Fibroblast of skin of left biceps (primary cell): Measurements from ENCODE around the gene TMPRSS6.

ENCODE experiments used
- DNase-seq, 2 experiments: peaks; one replicate each; pipeline ENCODE4 v3.0.0-alpha.2; 2013; ENCODE audit warnings: low read depth in 2 of 2

The TMPRSS6 gene

GRCh38 chr22:37051391-37052385, 57.8 kb downstream of the TMPRSS6 start, which contains the start of gene KCTD17:
TSS of gene KCTD17 (plus strand) at chr22:37051742. CDS start at chr22:37051761, 19 bp downstream.
- peak; percentile 18 to 31 for DNase-seq

- DNase-seq, result no peak
These were observed 58.6 kb downstream of the TMPRSS6 start for GRCh38 chr22:37050913-37051312.

- DNase-seq, result no peak
These were observed 60.3 kb downstream of the TMPRSS6 start for GRCh38 chr22:37049224-37049623.

- DNase-seq, result no peak
These were observed 61.4 kb downstream of the TMPRSS6 start for GRCh38 chr22:37048133-37048532.

GRCh38 chr22:37047006-37047405, 62.5 kb downstream of the TMPRSS6 start:
- DNase-seq, result no peak

- no peak for DNase-seq
These were observed 62.9 kb downstream of the TMPRSS6 start for GRCh38 chr22:37046589-37046988.

- peak; percentile 22 to 38 for DNase-seq
These were observed 63.6 kb downstream of the TMPRSS6 start for GRCh38 chr22:37045958-37046357.

- no peak for DNase-seq
These were observed 64.6 kb downstream of the TMPRSS6 start for GRCh38 chr22:37044634-37045625.

- DNase-seq, result no peak
These were observed 65.5 kb downstream of the TMPRSS6 start for GRCh38 chr22:37043828-37044538.

GRCh38 chr22:37043209-37043827, 66.2 kb downstream of the TMPRSS6 start:
- DNase-seq, result no peak

GRCh38 chr22:37039466-37039865, 70.0 kb downstream of the TMPRSS6 start:
- no peak for DNase-seq

GRCh38 chr22:37037669-37038068, 71.8 kb downstream of the TMPRSS6 start:
- DNase-seq, result no peak

- DNase-seq, result no peak
These were observed 72.7 kb downstream of the TMPRSS6 start for GRCh38 chr22:37036655-37037377.

- no peak for DNase-seq
These were observed 75.7 kb downstream of the TMPRSS6 start for GRCh38 chr22:37033605-37034430.

- DNase-seq, result peak; percentile 47 to 48
These were observed 76.7 kb downstream of the TMPRSS6 start for GRCh38 chr22:37032535-37033460.

GRCh38 chr22:37032134-37032534, 77.4 kb downstream of the TMPRSS6 start:
- DNase-seq, result no peak

- DNase-seq, result no peak
These were observed 78.8 kb downstream of the TMPRSS6 start for GRCh38 chr22:37030560-37031281.
